Parathyroid adenoma (tissue), 2 donors: ENCODE results near the gene HAPLN3.
A peak's percentile ranks its signal among the peaks of the same experiment; 100 is the strongest.
"Not testable (repeated sequence)": the region's sequence is repeated elsewhere in the genome, so short reads cannot be mapped to it uniquely, and the experiment has no call there.

Source experiments
- H2AFZ ChIP-seq: fragments of 300-600 bp; sonication (generic); one replicate; pipeline ENCODE4 v1.7.0; 2017; ENCODE audit warnings: antibody characterized with exemption, mild to moderate bottlenecking
- H3K27ac ChIP-seq: fragments of 300-600 bp; sonication (generic); one replicate; pipeline ENCODE4 v1.7.0; 2017
- H3K27me3 ChIP-seq: fragments of 300-600 bp; sonication (generic); one replicate; pipeline ENCODE4 v1.7.0; 2017; ENCODE audit warnings: low read length; ENCODE audit not compliant: control insufficient read depth, insufficient read depth
- H3K36me3 ChIP-seq: fragments of 300-600 bp; sonication (generic); one replicate; pipeline ENCODE4 v1.7.0; 2017; ENCODE audit warnings: low read length; ENCODE audit not compliant: control insufficient read depth, insufficient read depth
- H3K4me1 ChIP-seq: fragments of 300-600 bp; sonication (generic); one replicate; pipeline ENCODE4 v1.7.0; 2017; ENCODE audit warnings: control low read depth
- H3K4me2 ChIP-seq: fragments of 300-600 bp; sonication (generic); one replicate; pipeline ENCODE4 v1.7.0; 2017; ENCODE audit warnings: low read length
- H3K4me3 ChIP-seq: fragments of 300-600 bp; sonication (generic); one replicate; pipeline ENCODE4 v1.7.0; 2017; ENCODE audit warnings: low read depth, low read length
- H3K79me2 ChIP-seq: fragments of 300-600 bp; sonication (generic); one replicate; pipeline ENCODE4 v1.7.0; 2017; ENCODE audit warnings: control low read depth
- H3K9ac ChIP-seq: fragments of 300-600 bp; sonication (generic); one replicate; pipeline ENCODE4 v1.7.0; 2017; ENCODE audit warnings: mild to moderate bottlenecking
- H3K9me3 ChIP-seq: fragments of 300-600 bp; sonication (generic); one replicate; pipeline ENCODE4 v1.7.0; 2017; ENCODE audit warnings: low read length; ENCODE audit not compliant: control insufficient read depth
- TF ChIP-seq, protein P1 (sequence below): fragments of 300-600 bp; sonication (generic); IDR thresholded peaks from one replicate; pipeline ENCODE4 v1.7.0; 2017; ENCODE audit warnings: antibody characterized with exemption, mild to moderate bottlenecking
- donor health status: primary hyperparathyroidism.

The HAPLN3 gene

GRCh38 chr15:88894819-88895767, at the start of gene HAPLN3:
HAPLN3 (minus strand) TSS chr15:88895544; CDS start chr15:88887298, 8,246 bp downstream.
- no peak within 1 kb of the TSS for H3K9ac ChIP-seq
- H3K36me3 ChIP-seq: no peaks in the 10 kb centered on the region
- H3K79me2 ChIP-seq: no peaks in the 10 kb centered on the region
- H2AFZ ChIP-seq: peak within 1 kb of the TSS; percentile 46
- no peaks in the 10 kb centered on the region for H3K27me3 ChIP-seq
- peak within 1 kb of the TSS; percentile 42 for H3K4me2 ChIP-seq
- no peak within 1 kb of the TSS for H3K27ac ChIP-seq
- H3K9me3 ChIP-seq: no peaks in the 10 kb centered on the region
- H3K4me3 ChIP-seq: peak within 1 kb of the TSS; percentile 22
- TF ChIP-seq, protein P1, sequence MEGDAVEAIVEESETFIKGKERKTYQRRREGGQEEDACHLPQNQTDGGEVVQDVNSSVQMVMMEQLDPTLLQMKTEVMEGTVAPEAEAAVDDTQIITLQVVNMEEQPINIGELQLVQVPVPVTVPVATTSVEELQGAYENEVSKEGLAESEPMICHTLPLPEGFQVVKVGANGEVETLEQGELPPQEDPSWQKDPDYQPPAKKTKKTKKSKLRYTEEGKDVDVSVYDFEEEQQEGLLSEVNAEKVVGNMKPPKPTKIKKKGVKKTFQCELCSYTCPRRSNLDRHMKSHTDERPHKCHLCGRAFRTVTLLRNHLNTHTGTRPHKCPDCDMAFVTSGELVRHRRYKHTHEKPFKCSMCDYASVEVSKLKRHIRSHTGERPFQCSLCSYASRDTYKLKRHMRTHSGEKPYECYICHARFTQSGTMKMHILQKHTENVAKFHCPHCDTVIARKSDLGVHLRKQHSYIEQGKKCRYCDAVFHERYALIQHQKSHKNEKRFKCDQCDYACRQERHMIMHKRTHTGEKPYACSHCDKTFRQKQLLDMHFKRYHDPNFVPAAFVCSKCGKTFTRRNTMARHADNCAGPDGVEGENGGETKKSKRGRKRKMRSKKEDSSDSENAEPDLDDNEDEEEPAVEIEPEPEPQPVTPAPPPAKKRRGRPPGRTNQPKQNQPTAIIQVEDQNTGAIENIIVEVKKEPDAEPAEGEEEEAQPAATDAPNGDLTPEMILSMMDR: no peak
- no peaks in the 10 kb centered on the region for H3K4me1 ChIP-seq

DNA sequence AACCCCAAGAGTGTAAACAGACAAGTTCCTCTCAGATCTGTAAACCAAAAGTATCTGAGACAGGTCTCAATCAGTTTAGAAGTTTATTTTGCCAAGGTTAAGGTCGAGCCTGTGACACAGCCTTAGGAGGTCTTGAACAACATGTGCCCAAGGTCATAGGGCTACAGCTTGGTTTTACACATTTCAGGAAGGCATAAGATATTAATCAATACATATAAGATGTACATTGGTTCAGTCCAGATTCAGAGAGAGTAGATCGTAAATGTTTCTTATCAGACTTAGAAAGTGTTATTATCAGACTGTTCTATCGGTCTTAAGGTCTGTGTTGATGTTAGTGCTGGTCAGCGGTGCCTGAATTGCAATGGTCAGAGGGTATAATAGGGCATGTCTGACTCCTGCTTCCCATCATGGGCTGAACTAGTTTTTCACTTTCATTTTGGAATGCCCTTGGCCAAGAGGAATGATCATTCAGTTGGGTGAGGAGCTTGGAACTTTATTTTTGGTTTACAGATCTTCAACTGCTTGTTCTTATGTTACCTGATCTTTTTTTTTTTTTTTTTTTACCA, 44.8 kb upstream of the HAPLN3 start:
- no peak overlapping the region for H3K9ac ChIP-seq
- H3K9me3 ChIP-seq: no peaks in the 10 kb centered on the region
- TF ChIP-seq, protein P1: no peak
- H2AFZ ChIP-seq: no peak overlapping the region
- no peak overlapping the region for H3K4me3 ChIP-seq
- no peak overlapping the region for H3K4me2 ChIP-seq
- no peak overlapping the region for H3K27ac ChIP-seq
- H3K36me3 ChIP-seq: no peaks in the 10 kb centered on the region
- H3K27me3 ChIP-seq: no peaks in the 10 kb centered on the region
- H3K4me1 ChIP-seq: no peaks in the 10 kb centered on the region
- no peaks in the 10 kb centered on the region for H3K79me2 ChIP-seq

DNA sequence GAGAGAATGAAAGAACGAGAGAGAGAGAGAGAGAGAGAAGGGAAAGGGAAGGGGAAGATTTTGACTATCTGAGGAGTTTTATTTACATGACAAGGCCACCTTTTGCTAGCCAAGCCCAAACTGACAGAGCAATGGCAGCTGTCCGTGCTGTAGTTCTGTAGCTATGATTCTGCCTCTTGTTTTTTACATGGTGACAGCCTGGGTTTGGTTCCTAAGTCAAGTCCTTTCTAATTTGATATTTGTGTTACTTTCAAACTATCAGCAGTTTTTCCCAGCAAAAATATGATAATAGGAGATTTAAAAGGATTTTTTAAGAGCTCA, 44.1 kb upstream of the HAPLN3 start:
- Histone ChIP-seq H3K4me3 (no peak overlapping the region), H3K79me2 (no peaks in the 10 kb centered on the region), H3K27ac (no peak overlapping the region)

DNA sequence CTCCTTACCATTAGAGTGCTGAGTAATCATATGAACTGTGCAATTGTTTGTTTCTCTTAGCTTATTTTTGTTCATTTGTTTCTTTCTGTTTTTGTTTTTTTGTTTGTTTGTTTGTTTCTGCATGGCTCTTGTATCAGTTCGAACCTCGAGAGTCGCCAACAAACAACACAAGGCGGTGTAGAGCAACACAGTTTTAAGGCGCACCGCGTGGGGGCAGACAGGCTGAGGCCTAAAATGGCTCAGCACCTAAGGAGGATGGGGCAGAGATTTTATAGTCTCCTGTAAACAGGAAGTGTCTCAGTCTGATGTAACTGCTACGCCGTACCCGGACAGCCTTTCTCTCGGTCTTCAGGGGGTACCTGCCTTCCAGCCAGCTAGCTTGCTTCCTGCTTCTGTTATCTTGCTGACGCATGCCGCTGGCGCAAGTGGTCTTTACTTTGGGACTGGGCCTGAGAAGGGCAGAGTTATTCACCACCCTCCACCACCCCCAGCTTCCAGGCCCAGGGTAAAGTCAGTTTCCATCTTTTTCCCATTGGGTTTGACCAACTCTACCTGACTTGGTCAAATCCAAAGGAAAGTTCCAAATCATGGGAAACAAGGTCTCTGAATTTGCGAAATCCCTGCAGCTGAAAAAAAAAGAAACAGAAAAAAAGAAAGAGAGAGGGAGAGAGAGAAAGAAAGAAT, 43.6 kb upstream of the HAPLN3 start:
- Histone ChIP-seq H3K9ac (no peak overlapping the region), H2AFZ (no peak overlapping the region), H3K36me3 (no peaks in the 10 kb centered on the region), H3K4me1 (no peaks in the 10 kb centered on the region), H3K27me3 (no peaks in the 10 kb centered on the region), H3K4me3 (no peak overlapping the region), H3K9me3 (no peaks in the 10 kb centered on the region), H3K27ac (no peak overlapping the region), H3K4me2 (no peak overlapping the region), H3K79me2 (no peaks in the 10 kb centered on the region)
- TF ChIP-seq, protein P1: no peak

More for the DNA sequence above, 44.1 kb upstream of the HAPLN3 start:
- TF ChIP-seq, protein P1: no peak
- Histone ChIP-seq H3K9me3 (no peaks in the 10 kb centered on the region), H3K27me3 (no peaks in the 10 kb centered on the region), H2AFZ (no peak overlapping the region), H3K36me3 (no peaks in the 10 kb centered on the region), H3K4me1 (no peaks in the 10 kb centered on the region), H3K9ac (no peak overlapping the region), H3K4me2 (no peak overlapping the region)

GRCh38 chr15:88934449-88934848, 39.1 kb upstream of the HAPLN3 start:
- H3K4me2 ChIP-seq, H3K27ac ChIP-seq, H3K4me3 ChIP-seq, H2AFZ ChIP-seq, H3K27me3 ChIP-seq, H3K36me3 ChIP-seq, H3K4me1 ChIP-seq, H3K9ac ChIP-seq, H3K79me2 ChIP-seq, H3K9me3 ChIP-seq: not testable (repeated sequence)
